Activated T-cell treated with anti-CD3 and anti-CD28 coated beads, Interleukin-2, amount 50 U/mL, for 48 hours (primary cell): Measurements from ENCODE around the gene FAR1.
"Not testable (repeated sequence)": the region's sequence is repeated elsewhere in the genome, so short reads cannot be mapped to it uniquely, and the experiment has no call there.

ENCODE experiments used
- DNase-seq, 2 experiments: peaks; one replicate each; pipeline ENCODE4 v3.0.0-alpha.2; 2020

Gene FAR1

GRCh38 chr11:13713982-13714381 is 45.5 kb downstream of the FAR1 start:
- no peak for DNase-seq

DNA sequence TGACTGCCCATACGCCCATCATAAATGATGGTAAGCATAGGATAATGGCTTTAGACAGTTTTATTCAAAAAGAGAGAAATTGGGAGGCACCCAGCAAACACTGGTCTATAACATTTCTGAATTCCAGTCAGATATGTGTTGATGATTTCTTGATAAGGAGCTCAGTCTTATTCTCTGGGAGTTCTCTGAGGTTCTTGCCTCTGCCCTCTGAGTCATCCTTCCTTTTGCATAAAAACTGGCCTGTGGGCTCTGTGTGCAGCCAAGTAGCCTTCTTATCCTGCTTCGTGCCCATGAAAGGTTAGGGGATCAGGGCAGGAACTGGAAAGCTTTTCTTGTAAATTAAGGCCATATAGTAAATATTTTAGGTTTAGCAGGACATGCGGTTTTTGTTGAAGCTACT is 48.9 kb downstream of the FAR1 start:
- DNase-seq: no peak

DNA sequence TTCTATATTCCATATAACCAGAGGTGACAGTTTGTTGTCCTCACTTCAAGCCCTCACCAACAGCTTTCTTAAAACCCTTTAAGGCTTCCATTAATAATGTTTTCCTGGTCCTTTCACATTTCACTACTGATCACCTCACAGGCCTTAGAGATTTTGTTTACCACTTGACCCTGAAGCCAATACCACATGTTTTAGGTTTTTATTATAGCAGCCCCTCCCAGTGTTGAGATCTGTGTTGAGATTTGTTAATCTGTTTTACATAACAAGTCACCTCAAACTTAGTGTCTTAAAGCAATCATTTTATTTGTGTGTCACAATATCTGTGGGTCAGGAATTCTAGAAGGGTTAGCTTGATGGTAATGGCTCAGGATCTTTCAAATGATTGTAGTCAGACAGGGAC is 49.9 kb downstream of the FAR1 start:
- DNase-seq: no peak

- no peak for DNase-seq
These were observed 52.5 kb downstream of the FAR1 start for GRCh38 chr11:13720940-13721339.

GRCh38 chr11:13721760-13722159 is 53.3 kb downstream of the FAR1 start:
- no peak for DNase-seq

DNA sequence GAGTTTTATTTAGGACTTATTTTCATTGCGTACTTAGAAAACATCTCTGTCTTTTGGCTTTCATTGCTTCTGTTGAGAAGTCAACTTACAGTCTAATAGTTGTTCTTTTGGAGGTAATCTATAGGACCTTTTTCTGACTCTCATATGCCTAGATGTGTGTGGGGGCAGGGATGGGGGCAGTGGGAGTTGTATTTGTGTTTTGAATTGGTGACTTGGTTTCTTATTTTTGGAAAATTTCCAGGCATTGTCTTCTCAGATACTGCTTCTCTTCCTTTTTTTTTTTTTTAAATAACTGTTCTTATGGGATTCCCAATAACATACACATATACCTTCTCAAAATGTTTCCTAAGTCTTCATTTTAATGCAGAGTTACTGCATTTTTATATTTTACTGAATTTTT is 58.0 kb downstream of the FAR1 start:
- no peak for DNase-seq

DNA sequence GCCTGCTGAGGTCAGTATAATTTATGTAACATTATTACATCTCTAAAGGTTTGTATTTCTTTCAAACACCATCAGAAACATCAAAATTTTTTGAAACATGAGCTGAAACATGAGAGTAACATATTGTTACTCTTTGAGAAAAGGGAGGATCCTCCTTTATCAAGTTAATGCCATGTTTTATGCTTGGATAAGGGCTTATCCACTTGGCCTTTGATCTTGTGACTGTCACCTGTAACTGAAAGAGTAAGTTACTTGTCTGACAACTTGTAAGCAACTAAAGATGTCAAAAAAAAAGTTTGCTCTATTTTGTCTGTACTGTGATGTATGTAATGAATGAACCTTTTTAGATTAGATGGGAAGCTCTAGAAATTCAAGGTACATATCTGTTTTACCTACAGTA is 59.6 kb downstream of the FAR1 start:
- no peak for DNase-seq

DNA sequence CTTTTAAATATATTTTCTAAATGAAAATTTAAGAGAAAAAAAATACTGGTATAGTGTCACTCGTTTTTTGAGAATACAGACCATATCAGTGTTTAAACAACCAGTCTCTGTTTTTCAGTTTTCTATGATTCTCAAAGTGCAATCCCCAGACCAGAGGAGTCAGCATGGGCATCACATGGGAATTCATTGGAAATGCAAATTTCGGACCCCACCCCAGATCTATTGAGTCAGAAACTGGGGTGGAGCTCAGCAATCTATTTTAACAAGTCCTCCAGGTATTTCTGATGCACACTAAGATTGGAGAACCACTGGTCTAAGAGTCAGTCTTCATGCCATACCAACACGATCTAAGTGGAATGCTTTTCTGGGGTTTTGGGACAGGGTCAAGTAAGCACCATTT is 66.1 kb downstream of the FAR1 start:
- DNase-seq: no peak

GRCh38 chr11:13745165-13745564 is 76.7 kb downstream of the FAR1 start:
- no peak for DNase-seq

- not testable (repeated sequence) for DNase-seq
These were observed 84.8 kb downstream of the FAR1 start for GRCh38 chr11:13753316-13753715.

GRCh38 chr11:13759050-13759449 is 90.6 kb downstream of the FAR1 start:
- DNase-seq: no peak

DNA sequence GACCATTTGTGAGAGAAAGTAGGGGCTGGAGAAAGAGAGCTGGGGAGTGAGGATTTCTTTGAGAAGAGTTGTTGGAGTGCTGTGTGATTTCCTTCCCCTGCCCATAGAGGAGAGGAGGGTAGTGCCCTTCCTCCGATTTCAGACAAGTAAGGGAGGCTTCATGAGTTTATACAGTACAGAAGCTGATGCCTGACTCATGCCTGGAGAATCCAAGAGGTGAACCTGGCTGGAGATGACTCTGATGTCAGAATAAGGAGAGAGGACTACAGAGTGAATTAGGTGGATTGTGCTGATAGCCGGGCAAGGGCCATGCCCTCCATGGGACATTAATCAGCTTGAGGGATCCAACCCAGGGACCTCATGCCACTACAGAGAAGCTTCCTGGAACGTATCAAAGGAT is 91.6 kb downstream of the FAR1 start:
- no peak for DNase-seq

DNA sequence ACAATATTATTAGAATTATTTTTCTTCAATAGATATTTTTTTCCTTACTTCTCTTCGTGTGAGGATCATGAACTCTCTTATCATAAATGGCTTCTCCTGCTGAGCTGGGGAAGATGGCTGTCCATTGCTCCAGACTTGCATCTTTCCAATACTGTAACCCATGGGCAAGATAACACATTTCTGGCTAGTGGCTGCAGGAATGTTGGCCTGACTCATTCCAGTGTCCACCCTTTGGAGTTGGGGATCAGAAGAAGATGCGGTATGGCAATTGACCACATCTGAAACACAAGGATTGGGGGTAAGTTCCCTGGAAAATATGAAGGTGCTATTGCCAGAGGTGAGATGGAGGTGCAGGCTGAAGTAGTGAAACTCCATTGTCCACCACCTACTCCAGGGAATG is 92.8 kb downstream of the FAR1 start:
- no peak for DNase-seq

GRCh38 chr11:13761716-13762115 is 93.2 kb downstream of the FAR1 start:
- no peak for DNase-seq

DNA sequence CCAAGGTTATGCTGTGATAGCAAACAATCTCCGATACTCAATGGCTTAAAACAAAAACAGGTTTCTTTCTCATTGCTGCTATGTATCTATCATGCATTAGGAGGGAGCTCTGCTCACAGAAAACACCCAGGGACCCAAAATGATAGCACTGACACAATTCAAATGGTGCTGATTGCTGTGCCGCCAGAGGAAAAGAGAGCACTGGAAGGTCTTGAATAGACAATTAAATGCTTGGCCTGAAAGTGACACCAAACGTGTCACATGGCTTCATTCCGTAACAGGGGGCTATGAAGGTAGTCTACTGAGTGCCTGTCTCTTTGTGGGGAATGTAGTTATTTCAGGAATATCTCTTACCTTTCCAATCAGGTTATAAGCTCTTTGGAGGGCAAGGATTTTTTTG is 94.2 kb downstream of the FAR1 start:
- no peak for DNase-seq

GRCh38 chr11:13763341-13763740 is 94.9 kb downstream of the FAR1 start:
- no peak for DNase-seq

DNA sequence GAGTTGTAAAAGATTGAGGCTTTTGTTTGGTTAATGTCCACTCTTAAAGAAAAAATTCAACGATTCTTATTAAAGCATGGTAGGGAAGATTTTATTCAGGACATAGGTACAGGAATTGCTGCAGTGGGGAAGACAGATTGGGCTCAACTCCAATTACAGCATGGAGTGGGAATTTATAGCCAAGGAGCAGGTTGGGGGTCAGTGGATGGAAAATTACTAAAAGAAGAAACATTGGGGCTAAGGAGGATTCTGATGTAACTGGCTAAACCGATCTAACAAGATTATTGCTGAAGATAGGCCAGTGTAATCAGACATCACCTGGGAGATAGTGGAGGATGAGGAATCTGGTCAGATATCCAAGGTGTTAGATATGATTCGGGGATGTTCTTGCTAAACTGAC is 97.4 kb downstream of the FAR1 start:
- no peak for DNase-seq

- DNase-seq: no peak
These were observed 99.0 kb downstream of the FAR1 start for GRCh38 chr11:13767471-13767870.

DNA sequence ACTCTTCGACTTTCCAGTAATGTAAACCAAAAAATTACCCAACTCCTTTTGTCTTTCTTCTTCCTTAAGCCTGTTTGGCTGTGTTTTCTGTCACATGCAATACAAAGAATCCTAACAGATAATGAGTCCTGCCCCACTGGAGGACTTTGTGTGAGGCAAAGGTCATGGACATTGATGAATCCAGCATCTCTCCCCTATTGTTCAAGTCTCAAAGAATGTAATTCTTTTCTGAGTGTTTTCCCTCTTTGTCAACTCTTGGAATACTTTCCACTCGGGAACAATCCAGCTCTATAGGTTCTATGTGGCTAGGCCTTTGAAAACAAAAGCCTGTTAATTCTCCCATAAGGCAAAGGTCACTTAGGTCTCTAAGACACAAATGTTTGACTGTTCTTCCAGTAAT is 100.7 kb downstream of the FAR1 start:
- no peak for DNase-seq

GRCh38 chr11:13771151-13771550 is 102.7 kb downstream of the FAR1 start:
- DNase-seq: no peak

GRCh38 chr11:13772223-13773046 is 104.0 kb downstream of the FAR1 start:
- DNase-seq: no peak

DNA sequence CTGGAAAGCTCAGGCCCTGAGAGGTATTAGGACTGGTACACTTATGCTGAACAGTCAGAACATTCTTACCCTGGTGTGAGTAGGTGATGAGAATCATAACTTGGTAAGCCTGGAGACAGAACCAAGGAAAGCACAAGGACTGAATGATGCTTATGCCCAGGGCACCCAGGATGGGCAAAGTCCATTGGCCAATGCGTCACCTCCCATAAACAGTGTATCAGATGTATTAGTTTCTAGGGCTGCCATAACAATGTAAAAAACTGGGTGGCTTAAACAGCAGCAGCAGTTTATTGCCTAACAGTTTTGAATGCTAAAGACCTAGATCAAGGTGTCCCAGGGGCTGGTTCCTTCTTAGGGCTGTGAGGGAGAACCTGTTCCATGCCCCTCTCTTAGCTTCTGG is 107.0 kb downstream of the FAR1 start:
- no peak for DNase-seq

DNA sequence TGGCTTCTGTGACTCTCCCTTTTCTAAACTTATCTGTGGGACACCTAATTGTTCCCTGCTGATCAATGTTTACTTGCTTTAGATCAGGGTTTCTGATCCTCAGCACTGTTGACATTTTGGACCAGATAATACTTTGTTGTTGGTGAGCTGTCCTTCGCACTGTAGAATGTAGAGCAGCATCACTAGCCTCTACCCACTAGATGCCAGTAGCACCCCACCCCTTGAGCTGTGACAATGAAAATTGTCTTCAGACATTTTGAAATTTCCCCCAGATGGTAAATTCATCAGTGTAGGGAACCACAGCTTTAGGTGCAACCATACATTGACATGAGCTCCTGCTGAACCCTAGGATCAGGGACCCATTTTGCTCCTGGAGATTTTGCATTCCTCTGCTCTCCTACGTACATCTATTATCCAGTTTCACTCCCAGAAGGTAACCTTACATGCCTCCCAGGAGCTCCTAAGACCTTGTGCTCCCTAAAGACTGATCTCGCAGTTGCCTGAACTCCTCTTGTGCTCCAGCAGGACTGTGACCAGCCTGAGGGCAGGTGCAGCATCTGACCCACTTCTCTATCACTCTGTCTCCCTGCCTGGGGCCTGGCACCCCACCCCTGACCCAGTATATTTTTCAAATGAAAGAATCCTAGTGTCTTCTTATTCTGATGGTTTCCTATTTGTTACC is 107.8 kb downstream of the FAR1 start:
- peak; percentile 23 to 25 for DNase-seq

- DNase-seq: no peak
These were observed 109.0 kb downstream of the FAR1 start for GRCh38 chr11:13777341-13777985.
